Colonic mucosa (tissue), 4 donors: ENCODE data around the gene APELA. TPM values are rescaled to one million over a fixed set of nuclear protein-coding genes. Genes with fewer than 3 reads are reported as not detected.

Experiments
- DNase-seq: peaks from one replicate; pipeline ENCODE4 v3.0.0-alpha.2; 2020
- H3K27ac ChIP-seq: fragments of 200-600 bp; one replicate; pipeline ENCODE4 v1.8.0; 2021
- H3K27me3 ChIP-seq: fragments of 200-600 bp; one replicate; pipeline ENCODE4 v1.8.0; 2021
- H3K36me3 ChIP-seq: fragments of 200-600 bp; one replicate; pipeline ENCODE4 v1.8.0; 2021
- H3K4me1 ChIP-seq: fragments of 200-600 bp; one replicate; pipeline ENCODE4 v1.8.0; 2021; ENCODE audit warnings: mild to moderate bottlenecking
- H3K4me3 ChIP-seq: fragments of 200-600 bp; one replicate; pipeline ENCODE4 v1.8.0; 2021
- H3K9ac ChIP-seq, 2 donors: one replicate each; pipeline ENCODE4 v1.7.0; 2013; ENCODE audit warnings: control low read depth in 2 of 2, low read depth in 2 of 2, low read length in 2 of 2
- H3K9me3 ChIP-seq: fragments of 200-600 bp; one replicate; pipeline ENCODE4 v1.8.0; 2021
- intact Hi-C: fragments of 100-400 bp; cut with DNase I; formaldehyde crosslinking; loops from one replicate; pipeline ENCODE4 v1.14.1; 2022
- total RNA-seq, 2 donors: library from RNA; stranded (reverse); fragmentation: NEBNext Ultra II Directional in 1 of 2; extraction: Animal tissue kit (Norgen Biotek cat#: 25700) in 1 of 2; gene quantifications; one replicate each; pipeline ENCODE4 v1.2.1, GENCODE V29; 2021
- TF ChIP-seq, protein P1 (sequence below): fragments of 200-600 bp; IDR thresholded peaks from one replicate; pipeline ENCODE4 v1.8.0; 2022; ENCODE audit warnings: antibody characterized with exemption, mild to moderate bottlenecking
- donor health status: healthy.
- donor health status: DM: no; HTN: no; CAD: no.
- donor health status: DM: no; HTN: no; CAD: no.

The APELA gene, protein sequence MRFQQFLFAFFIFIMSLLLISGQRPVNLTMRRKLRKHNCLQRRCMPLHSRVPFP
- total RNA-seq = not detected

DNA sequence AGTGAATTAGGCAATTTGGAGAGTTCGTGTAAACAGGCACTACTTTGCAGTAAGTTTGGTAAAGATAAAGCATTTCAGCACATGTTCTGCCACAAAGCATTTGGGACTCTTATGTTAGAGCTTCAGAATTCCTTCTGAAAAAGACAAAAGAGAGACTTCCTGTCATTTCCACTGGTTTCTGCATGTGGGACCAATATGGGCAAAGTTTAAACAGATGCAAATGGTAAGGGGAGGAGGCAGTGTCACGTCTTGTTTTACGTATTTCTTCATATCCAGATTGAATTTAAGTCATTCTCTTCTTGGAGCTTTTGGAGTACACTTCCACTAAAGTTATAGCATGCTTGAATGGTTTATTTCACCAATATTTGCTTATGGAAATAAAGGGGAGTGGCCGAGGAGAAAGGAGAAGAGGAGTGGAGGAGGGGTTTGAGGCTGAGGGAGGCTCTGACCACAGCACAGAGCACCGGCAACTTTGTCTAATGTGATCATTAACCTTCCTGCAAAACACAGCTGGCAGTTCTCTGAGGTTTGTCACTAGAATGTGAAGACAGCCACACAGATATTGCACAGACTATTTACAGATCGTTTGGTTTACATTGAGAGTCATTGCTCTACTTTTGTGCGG, at the start of gene APELA:
Gene APELA (plus strand): TSS at position 479 of the 625 bp plus-strand sequence. CDS start 154 bp downstream, outside the sequence.
- Histone ChIP-seq H3K9ac (no peak within 1 kb of the TSS), H3K27ac (no peak within 1 kb of the TSS), H3K9me3 (no peaks in the 10 kb centered on the region), H3K36me3 (no peaks in the 10 kb centered on the region), H3K4me3 (no peak within 1 kb of the TSS), H3K4me1 (no peaks in the 10 kb centered on the region), H3K27me3 (no peaks in the 10 kb centered on the region)
- TF ChIP-seq, protein P1, sequence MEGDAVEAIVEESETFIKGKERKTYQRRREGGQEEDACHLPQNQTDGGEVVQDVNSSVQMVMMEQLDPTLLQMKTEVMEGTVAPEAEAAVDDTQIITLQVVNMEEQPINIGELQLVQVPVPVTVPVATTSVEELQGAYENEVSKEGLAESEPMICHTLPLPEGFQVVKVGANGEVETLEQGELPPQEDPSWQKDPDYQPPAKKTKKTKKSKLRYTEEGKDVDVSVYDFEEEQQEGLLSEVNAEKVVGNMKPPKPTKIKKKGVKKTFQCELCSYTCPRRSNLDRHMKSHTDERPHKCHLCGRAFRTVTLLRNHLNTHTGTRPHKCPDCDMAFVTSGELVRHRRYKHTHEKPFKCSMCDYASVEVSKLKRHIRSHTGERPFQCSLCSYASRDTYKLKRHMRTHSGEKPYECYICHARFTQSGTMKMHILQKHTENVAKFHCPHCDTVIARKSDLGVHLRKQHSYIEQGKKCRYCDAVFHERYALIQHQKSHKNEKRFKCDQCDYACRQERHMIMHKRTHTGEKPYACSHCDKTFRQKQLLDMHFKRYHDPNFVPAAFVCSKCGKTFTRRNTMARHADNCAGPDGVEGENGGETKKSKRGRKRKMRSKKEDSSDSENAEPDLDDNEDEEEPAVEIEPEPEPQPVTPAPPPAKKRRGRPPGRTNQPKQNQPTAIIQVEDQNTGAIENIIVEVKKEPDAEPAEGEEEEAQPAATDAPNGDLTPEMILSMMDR = no peak
- intact Hi-C loops = no loop called here
- no peak for DNase-seq

DNA sequence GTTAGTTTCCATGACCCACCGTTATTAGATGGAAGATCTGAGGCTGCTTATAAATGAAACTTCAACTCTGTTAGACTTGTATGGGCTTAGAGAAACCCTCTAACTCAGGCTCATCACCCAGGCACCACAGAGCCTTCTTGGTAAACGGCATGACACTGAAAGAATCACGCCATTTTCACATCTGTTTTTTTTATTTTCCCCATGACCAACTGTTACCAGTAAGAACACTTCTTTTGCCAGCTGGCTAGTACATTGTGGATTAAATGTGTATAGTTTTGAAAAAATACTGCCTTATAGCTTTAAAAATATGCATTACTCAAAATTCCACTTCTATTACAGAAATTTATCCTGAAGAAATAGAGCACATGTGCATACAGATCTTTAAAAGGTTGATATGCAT, 48.0 kb upstream of the APELA start:
- Histone ChIP-seq H3K9ac (no peak overlapping the region), H3K4me1 (no peaks in the 10 kb centered on the region), H3K27me3 (no peaks in the 10 kb centered on the region), H3K27ac (no peak overlapping the region), H3K4me3 (no peak overlapping the region), H3K36me3 (no peaks in the 10 kb centered on the region), H3K9me3 (no peaks in the 10 kb centered on the region)
- DNase-seq = no peak
- intact Hi-C loops = no loop called here
- TF ChIP-seq, protein P1 = no peak

DNA sequence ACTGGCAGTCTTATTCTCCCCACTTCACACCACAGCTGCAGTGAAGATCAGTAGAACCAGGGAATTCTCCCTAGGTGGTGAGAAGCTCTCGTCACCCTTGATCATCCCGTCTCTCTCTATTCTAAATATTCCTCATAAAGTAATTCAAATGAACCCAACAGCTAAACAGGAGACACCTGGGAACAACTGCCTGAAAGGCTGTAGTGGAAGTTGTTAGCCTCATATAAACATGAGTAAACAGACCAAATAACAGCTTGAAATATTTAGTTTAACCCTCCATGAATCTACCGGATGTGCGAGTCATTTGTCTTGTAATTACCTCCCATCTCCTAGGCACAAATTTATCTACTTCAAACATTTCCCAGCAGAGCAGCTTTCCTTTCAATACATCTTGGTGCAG, 30.4 kb upstream of the APELA start:
- H3K36me3 ChIP-seq = no peaks in the 10 kb centered on the region
- no peak overlapping the region for H3K27ac ChIP-seq
- no peak overlapping the region for H3K9ac ChIP-seq
- H3K4me1 ChIP-seq = no peaks in the 10 kb centered on the region
- no peak overlapping the region for H3K4me3 ChIP-seq
- no peaks in the 10 kb centered on the region for H3K27me3 ChIP-seq
- no peaks in the 10 kb centered on the region for H3K9me3 ChIP-seq
- TF ChIP-seq, protein P1 = no peak
- no peak for DNase-seq
- intact Hi-C loops = no loop called here

DNA sequence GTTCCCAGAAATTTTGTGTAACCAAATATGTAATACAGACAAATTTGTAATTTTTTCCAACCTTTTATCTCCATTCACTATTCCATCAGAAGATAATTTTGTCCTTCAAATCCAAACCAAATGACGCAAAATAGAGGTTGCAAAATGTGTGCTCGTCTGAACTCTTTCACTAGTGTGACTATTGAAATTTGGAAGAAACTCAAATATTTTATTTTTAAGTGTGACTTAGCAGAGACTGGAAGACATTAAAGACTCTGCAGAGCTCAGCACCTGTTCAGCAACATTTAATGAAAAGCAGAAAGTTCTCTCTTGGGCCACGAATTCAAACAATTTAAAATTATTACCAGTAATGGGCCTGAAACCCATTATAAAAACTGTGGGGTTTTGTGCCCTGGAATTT, 30.0 kb upstream of the APELA start:
- no peak overlapping the region for H3K27ac ChIP-seq
- H3K27me3 ChIP-seq = no peaks in the 10 kb centered on the region
- no peak for DNase-seq
- H3K9me3 ChIP-seq = no peaks in the 10 kb centered on the region
- intact Hi-C loops = no loop called here
- TF ChIP-seq, protein P1 = no peak
- H3K4me3 ChIP-seq = no peak overlapping the region
- H3K9ac ChIP-seq = no peak overlapping the region
- H3K4me1 ChIP-seq = no peaks in the 10 kb centered on the region
- no peaks in the 10 kb centered on the region for H3K36me3 ChIP-seq

DNA sequence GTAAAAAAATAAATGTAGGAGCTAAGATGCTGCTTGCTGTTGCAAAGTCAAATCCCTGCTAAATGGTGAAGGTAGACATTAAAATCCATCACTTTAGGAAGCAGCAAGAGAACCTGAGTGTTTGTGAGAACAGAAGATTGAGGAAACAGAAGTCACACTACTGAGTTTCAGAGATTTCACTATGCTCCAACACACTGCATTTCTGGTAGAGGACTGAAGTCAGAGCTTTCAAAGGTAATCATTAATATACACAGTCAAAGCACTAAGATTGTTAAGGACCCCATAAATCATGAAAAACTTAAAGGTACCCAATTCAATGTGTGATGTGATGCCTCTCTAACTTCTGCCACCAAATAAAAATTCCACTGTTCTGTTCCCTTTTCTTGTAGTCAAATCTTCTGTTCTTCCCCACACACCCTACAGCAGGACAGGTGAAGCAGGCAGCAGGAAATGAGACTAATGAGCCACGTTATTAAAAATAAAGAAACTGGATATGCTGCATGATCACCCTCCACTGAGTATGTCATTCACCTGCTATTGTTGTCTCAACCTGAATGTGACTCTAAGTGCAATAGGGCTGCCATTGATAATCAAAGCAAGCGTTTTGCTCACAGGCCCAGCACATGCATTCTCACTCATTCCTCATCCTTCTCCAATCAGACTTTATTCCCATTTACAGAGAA, 28.9 kb upstream of the APELA start:
- intact Hi-C loops = no loop called here
- no peaks in the 10 kb centered on the region for H3K4me1 ChIP-seq
- no peak overlapping the region for H3K27ac ChIP-seq
- H3K27me3 ChIP-seq = no peaks in the 10 kb centered on the region
- H3K4me3 ChIP-seq = no peak overlapping the region
- no peak overlapping the region for H3K9ac ChIP-seq
- H3K36me3 ChIP-seq = no peaks in the 10 kb centered on the region
- DNase-seq = no peak
- TF ChIP-seq, protein P1 = no peak
- H3K9me3 ChIP-seq = no peaks in the 10 kb centered on the region
